Measurements from ENCODE around the gene WBP1L. TPM values are rescaled to one million over a fixed set of nuclear protein-coding genes. Genes with fewer than 3 reads are reported as not detected.
A peak's percentile ranks its signal among the peaks of the same experiment; 100 is the strongest.

The WBP1L gene
- total and polyA plus RNA-seq, 2 of the 13 experiments (the other 11 are each of a cell fraction or from before 2014, with no cell fraction given): 8.3 to 12.3 TPM

DNA sequence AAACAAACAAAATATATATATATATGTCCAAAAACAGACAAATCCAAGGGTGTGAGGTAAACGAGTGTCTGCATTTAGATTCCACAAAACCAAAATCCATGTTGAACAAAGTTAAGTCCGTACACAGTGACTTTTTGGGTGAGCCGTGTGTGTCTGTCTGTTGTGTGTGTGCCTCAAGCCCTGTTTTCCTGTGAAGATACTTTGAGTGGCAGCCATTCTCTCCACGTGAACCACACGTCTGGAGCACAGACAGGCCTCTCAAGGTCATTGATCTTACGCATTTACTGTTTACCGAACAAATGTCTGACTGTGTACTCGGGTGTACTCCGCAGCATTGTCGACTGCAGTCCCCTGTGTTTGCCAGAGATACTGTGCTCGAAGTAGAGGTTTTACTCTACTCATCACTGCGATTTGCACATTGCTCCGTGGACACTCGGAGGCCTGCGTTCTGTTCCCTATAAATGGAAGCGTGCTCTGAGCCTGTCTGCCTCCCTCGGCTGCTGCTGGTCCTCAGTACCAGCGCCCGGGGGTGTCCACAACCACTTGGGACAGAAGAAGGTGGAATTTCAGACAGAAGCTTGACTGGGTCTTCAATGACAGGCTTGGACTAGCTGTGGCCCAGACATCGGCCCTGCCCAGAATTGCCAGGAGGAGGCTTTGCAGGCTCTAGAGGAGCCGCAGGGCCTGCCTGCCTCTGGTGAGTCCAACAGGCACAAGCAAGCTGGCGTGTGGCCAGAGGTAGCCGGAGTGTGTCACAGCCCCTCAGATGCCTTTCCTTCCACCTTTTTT, 71.3 kb downstream of the WBP1L start:
- Histone ChIP-seq H3K27me3 (ENCODE audit: control insufficient read depth in 1 of 2, insufficient read depth in 2 of 2, low read length in 2 of 2) (no peaks in the 10 kb centered on the region), H3K9ac (ENCODE audit: insufficient read depth, low read depth, low read length) (peak overlapping the region; percentile 65), H3K79me2 (ENCODE audit: insufficient read depth, low read length) (no peaks in the 10 kb centered on the region), H2AFZ (ENCODE audit: low read length) (no peak overlapping the region), H3K4me2 (ENCODE audit: low read depth, low read length) (peak overlapping the region; percentile 88), H3K4me1 (ENCODE audit: insufficient read depth, low read length) (peaks cover 42% of the 10 kb centered on the region), H4K20me1 (ENCODE audit: insufficient read depth, low read length) (no peaks in the 10 kb centered on the region), H3K27ac (ENCODE audit: extremely low read length, insufficient read depth, low read length) (peak overlapping the region; percentile 90), H3K4me3 (replicated peaks in 1 of 3; ENCODE audit: insufficient read depth in 1 of 3, low read depth in 2 of 3, low read length in 3 of 3) (peak overlapping the region in 2 of 3 experiments; percentile 26 to 56; a peak in 4 of 6 replicates), H3K9me3 (ENCODE audit: low read length) (no peaks in the 10 kb centered on the region), H3K36me3 (replicated peaks in 1 of 2; ENCODE audit: control insufficient read depth in 1 of 2, insufficient read depth in 2 of 2, low read length in 2 of 2) (peaks cover 3 to 12% of the 10 kb centered on the region in 2 experiments; a peak in 2 of 5 replicates)
- WGBS (ENCODE audit: low lambda C conversion rate): 5% methylated on average over 12 of the region's 23 CpGs
- DNase-seq (ENCODE audit: low spot score) (peak; percentile 90), ATAC-seq (peak; percentile 82), FAIRE-seq (peak; percentile 97)
- intact Hi-C loops (cut with micrococcal nuclease; ENCODE audit: unreplicated experiment) (loop anchor here (1.0 to 2.0 kb wide), 2 partner anchors 62 to 72 kb away; partner anchors contain the start of gene WBP1L), in situ Hi-C loops (cut with HindIII; ENCODE audit: extremely low pct_ligation_motif_present, low pct_unique_long_range_greater_than_20kb) (loop anchor here (10.0 kb wide), 1 partner anchor 70 kb away; the partner anchor contains the start of gene WBP1L)
- ChIA-PET POLR2A (interaction anchor here (0.6 to 3.1 kb wide), 8 partner anchors 17 to 373 kb away, joined by 3 to 25 read pairs (median 6); partner anchors contain the start of genes ARL3, SFXN2 and WBP1L), CTCF (ENCODE audit: low intra/inter-chr PET ratio, low total read pairs) (no interaction called here)
- BruUV-seq (replicated peaks): no TSS peak
- TF ChIP-seq, protein P1, sequence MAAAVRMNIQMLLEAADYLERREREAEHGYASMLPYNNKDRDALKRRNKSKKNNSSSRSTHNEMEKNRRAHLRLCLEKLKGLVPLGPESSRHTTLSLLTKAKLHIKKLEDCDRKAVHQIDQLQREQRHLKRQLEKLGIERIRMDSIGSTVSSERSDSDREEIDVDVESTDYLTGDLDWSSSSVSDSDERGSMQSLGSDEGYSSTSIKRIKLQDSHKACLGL (CRISPR knock-in tag; IDR thresholded peaks at IDR 0.05): 0 out of 2 replicates have a peak, but pooled peaks have one; percentile 47
- TF ChIP-seq SKI (IDR thresholded peaks at IDR 0.05; ENCODE audit: partially characterized antibody) (peak; percentile 95), FOXA1 (IDR thresholded peaks at IDR 0.05) (no peak), FOXA1 (CRISPR knock-in tag; IDR thresholded peaks at IDR 0.05) (peak; percentile 94), ZNF746 (CRISPR knock-in tag; IDR thresholded peaks at IDR 0.05) (peak; percentile 69), PLRG1 (conservative IDR thresholded peaks at IDR 0.05) (no peak), RFXAP (CRISPR knock-in tag; IDR thresholded peaks at IDR 0.05; ENCODE audit: borderline replicate concordance) (no peak), ZNF20 (CRISPR knock-in tag; IDR thresholded peaks at IDR 0.05) (no peak), GTF2F1 (IDR thresholded peaks at IDR 0.05; ENCODE audit: low read length) (no peak), CHD2 (IDR thresholded peaks at IDR 0.05; ENCODE audit: low read depth, low read length) (no peak), U2AF1 (optimal IDR thresholded peaks at IDR 0.05; ENCODE audit: low read depth, low read length) (no peak), ZNF160 (CRISPR knock-in tag; IDR thresholded peaks at IDR 0.05) (no peak), GLI4 (CRISPR knock-in tag; IDR thresholded peaks at IDR 0.05; ENCODE audit: borderline replicate concordance) (peak; percentile 57; the same call in 1 of the 2 replicates), ZNF253 (CRISPR knock-in tag; IDR thresholded peaks at IDR 0.05; ENCODE audit: borderline replicate concordance) (peak; percentile 82; the same call in 1 of the 2 replicates)
- TF ChIP-seq, protein P2, sequence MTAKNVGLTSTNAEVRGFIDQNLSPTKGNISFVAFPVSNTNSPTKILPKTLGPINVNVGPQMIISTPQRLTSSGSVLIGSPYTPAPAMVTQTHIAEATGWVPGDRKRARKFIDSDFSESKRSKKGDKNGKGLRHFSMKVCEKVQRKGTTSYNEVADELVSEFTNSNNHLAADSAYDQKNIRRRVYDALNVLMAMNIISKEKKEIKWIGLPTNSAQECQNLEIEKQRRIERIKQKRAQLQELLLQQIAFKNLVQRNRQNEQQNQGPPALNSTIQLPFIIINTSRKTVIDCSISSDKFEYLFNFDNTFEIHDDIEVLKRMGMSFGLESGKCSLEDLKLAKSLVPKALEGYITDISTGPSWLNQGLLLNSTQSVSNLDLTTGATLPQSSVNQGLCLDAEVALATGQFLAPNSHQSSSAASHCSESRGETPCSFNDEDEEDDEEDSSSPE (CRISPR knock-in tag; IDR thresholded peaks at IDR 0.05): peak; percentile 10; the same call in 1 of the 2 replicates
- TF ChIP-seq, protein P3, sequence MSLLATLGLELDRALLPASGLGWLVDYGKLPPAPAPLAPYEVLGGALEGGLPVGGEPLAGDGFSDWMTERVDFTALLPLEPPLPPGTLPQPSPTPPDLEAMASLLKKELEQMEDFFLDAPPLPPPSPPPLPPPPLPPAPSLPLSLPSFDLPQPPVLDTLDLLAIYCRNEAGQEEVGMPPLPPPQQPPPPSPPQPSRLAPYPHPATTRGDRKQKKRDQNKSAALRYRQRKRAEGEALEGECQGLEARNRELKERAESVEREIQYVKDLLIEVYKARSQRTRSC (CRISPR knock-in tag; IDR thresholded peaks at IDR 0.05; ENCODE audit: low read depth): 0 out of 2 replicates have a peak, but pooled peaks have one; percentile 25
- TF ChIP-seq, protein P4, sequence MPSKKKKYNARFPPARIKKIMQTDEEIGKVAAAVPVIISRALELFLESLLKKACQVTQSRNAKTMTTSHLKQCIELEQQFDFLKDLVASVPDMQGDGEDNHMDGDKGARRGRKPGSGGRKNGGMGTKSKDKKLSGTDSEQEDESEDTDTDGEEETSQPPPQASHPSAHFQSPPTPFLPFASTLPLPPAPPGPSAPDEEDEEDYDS (CRISPR knock-in tag; IDR thresholded peaks at IDR 0.05): peak; percentile 18; the same call in 1 of the 2 replicates
- TF ChIP-seq, protein P5, sequence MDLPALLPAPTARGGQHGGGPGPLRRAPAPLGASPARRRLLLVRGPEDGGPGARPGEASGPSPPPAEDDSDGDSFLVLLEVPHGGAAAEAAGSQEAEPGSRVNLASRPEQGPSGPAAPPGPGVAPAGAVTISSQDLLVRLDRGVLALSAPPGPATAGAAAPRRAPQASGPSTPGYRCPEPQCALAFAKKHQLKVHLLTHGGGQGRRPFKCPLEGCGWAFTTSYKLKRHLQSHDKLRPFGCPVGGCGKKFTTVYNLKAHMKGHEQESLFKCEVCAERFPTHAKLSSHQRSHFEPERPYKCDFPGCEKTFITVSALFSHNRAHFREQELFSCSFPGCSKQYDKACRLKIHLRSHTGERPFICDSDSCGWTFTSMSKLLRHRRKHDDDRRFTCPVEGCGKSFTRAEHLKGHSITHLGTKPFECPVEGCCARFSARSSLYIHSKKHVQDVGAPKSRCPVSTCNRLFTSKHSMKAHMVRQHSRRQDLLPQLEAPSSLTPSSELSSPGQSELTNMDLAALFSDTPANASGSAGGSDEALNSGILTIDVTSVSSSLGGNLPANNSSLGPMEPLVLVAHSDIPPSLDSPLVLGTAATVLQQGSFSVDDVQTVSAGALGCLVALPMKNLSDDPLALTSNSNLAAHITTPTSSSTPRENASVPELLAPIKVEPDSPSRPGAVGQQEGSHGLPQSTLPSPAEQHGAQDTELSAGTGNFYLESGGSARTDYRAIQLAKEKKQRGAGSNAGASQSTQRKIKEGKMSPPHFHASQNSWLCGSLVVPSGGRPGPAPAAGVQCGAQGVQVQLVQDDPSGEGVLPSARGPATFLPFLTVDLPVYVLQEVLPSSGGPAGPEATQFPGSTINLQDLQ (CRISPR knock-in tag; IDR thresholded peaks at IDR 0.05): peak; percentile 72; the same call in 1 of the 2 replicates
